ENCODE results near the gene STK17B. TPM values are rescaled to one million over a fixed set of nuclear protein-coding genes. Genes with fewer than 3 reads are reported as not detected.

Gene STK17B
- total and polyA plus RNA-seq, 2 donors (not counting 1 experiment from before 2014, with no cell fraction given) = 39.0 to 43.1 TPM

DNA sequence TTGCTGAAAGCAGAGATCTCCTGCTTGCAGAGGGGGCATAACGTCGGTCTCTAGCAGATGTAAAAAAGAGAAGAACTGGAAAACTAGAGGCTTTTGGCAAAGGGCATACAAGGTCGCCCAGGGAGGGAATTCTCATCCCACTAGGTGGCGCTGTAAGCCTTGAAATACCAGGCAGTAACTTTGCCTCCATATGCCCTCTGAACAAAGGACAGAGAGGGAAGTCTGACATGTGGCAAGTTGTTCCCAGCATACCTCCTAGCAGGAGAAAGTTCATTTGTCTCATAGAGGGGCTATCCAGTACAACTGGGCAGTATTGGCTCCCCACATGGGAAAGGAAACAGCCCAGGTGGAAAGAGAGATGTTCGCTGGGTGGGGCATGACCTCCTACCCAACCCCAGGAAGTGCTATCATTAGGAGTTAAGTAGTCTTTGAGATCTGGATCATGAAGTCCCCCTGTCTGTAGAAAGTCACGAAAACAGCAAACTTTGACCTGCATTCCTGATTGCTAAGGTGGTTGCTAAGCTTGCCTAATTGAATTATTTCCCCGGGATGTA is 39.9 kb downstream of the STK17B start:
- Histone ChIP-seq H3K9me3 (ENCODE audit: control insufficient read depth, insufficient read depth, low read depth, low read length) (no peaks in the 10 kb centered on the region), H2AFZ (ENCODE audit: low read length) (no peak overlapping the region), H3K36me3 (ENCODE audit: control insufficient read depth, insufficient read depth, low read length) (peaks cover 2% of the 10 kb centered on the region), H3K4me1 (ENCODE audit: control insufficient read depth, extremely low read depth, insufficient read depth, low read length) (no peaks in the 10 kb centered on the region), H3K4me3 (replicated peaks in 1 of 4; ENCODE audit: control extremely low read depth in 1 of 4, insufficient read depth in 1 of 4, low read depth in 3 of 4, low read length in 4 of 4) (no peak overlapping the region), H3K27ac (ENCODE audit: insufficient read depth, low read length) (no peak overlapping the region), H3K79me2 (ENCODE audit: control insufficient read depth, insufficient read depth, low read length) (no peaks in the 10 kb centered on the region), H3K27me3 (ENCODE audit: control insufficient read depth, insufficient read depth, low read length) (no peaks in the 10 kb centered on the region), H3K9ac (ENCODE audit: insufficient read depth, low read length) (no peak overlapping the region), H4K20me1 (ENCODE audit: control insufficient read depth, extremely low read depth, insufficient read depth, low read length) (no peaks in the 10 kb centered on the region), H3K4me2 (ENCODE audit: extremely low read depth, insufficient read depth, low read length) (no peak overlapping the region)
- DNase-seq (ENCODE audit: low read depth in 2 of 2) = peak; percentile 25 to 32
- TF ChIP-seq EZH2 (IDR thresholded peaks at IDR 0.05; ENCODE audit: low read length, missing control alignments) = no peak
- TF ChIP-seq, protein P1, sequence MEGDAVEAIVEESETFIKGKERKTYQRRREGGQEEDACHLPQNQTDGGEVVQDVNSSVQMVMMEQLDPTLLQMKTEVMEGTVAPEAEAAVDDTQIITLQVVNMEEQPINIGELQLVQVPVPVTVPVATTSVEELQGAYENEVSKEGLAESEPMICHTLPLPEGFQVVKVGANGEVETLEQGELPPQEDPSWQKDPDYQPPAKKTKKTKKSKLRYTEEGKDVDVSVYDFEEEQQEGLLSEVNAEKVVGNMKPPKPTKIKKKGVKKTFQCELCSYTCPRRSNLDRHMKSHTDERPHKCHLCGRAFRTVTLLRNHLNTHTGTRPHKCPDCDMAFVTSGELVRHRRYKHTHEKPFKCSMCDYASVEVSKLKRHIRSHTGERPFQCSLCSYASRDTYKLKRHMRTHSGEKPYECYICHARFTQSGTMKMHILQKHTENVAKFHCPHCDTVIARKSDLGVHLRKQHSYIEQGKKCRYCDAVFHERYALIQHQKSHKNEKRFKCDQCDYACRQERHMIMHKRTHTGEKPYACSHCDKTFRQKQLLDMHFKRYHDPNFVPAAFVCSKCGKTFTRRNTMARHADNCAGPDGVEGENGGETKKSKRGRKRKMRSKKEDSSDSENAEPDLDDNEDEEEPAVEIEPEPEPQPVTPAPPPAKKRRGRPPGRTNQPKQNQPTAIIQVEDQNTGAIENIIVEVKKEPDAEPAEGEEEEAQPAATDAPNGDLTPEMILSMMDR (conservative IDR thresholded peaks at IDR 0.05 in 1 of 2, IDR thresholded peaks at IDR 0.05 in 1 of 2; ENCODE audit: low read depth in 1 of 2, low read length in 2 of 2) = peak in 1 of 2 donors; percentile 41

DNA sequence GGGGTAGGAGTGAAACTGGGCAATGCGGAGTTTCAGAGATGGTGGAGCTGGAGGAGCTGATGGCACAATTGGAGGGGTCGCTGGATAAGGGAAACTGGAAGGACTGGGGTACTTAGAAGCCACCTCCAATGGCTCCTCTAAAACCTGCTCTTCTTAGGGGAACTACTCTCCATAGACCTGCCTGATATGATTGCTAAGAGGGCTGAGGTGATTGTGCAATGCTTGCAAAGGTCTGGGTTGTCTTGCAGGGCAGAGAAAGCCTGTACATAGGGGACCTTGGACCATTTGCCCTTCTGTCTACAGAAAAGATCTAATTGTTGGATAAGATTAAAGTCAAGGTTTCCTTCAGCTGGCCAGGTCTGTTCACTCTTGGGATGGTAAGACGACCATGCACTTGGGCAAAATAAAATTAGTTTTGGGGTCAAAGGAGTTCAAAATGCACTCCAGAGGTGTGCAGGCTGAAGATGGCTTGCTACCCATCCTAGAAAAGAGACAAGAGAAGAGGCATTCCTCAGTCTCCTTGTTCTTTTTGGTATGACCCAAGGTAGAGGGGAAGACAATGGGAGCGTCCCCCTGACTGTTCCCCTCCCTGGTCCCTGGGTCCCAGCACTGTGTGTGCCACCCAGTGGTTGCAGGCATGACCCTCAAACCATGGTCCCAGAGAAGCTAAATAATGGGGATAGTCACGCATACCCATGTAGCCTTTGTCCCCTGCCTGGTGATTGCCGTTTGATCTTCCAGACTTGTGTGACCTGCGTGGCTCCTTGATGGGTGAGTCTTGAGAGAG is 41.1 kb downstream of the STK17B start:
- no peaks in the 10 kb centered on the region for H3K4me1 ChIP-seq (ENCODE audit: control insufficient read depth, extremely low read depth, insufficient read depth, low read length)
- H3K9ac ChIP-seq (ENCODE audit: insufficient read depth, low read length) = no peak overlapping the region
- no peak overlapping the region for H3K4me3 ChIP-seq (replicated peaks in 1 of 4; ENCODE audit: control extremely low read depth in 1 of 4, insufficient read depth in 1 of 4, low read depth in 3 of 4, low read length in 4 of 4)
- no peak overlapping the region for H3K4me2 ChIP-seq (ENCODE audit: extremely low read depth, insufficient read depth, low read length)
- peaks cover 2% of the 10 kb centered on the region for H3K36me3 ChIP-seq (ENCODE audit: control insufficient read depth, insufficient read depth, low read length)
- H2AFZ ChIP-seq (ENCODE audit: low read length) = no peak overlapping the region
- DNase-seq (ENCODE audit: low read depth in 2 of 2) = no peak
- no peak overlapping the region for H3K27ac ChIP-seq (ENCODE audit: insufficient read depth, low read length)
- no peaks in the 10 kb centered on the region for H3K27me3 ChIP-seq (ENCODE audit: control insufficient read depth, insufficient read depth, low read length)
- no peaks in the 10 kb centered on the region for H4K20me1 ChIP-seq (ENCODE audit: control insufficient read depth, extremely low read depth, insufficient read depth, low read length)
- TF ChIP-seq EZH2 (IDR thresholded peaks at IDR 0.05; ENCODE audit: low read length, missing control alignments) = no peak
- TF ChIP-seq, protein P1 (conservative IDR thresholded peaks at IDR 0.05 in 1 of 2, IDR thresholded peaks at IDR 0.05 in 1 of 2; ENCODE audit: low read depth in 1 of 2, low read length in 2 of 2) = no peak
- H3K9me3 ChIP-seq (ENCODE audit: control insufficient read depth, insufficient read depth, low read depth, low read length) = no peaks in the 10 kb centered on the region
- H3K79me2 ChIP-seq (ENCODE audit: control insufficient read depth, insufficient read depth, low read length) = no peaks in the 10 kb centered on the region

DNA sequence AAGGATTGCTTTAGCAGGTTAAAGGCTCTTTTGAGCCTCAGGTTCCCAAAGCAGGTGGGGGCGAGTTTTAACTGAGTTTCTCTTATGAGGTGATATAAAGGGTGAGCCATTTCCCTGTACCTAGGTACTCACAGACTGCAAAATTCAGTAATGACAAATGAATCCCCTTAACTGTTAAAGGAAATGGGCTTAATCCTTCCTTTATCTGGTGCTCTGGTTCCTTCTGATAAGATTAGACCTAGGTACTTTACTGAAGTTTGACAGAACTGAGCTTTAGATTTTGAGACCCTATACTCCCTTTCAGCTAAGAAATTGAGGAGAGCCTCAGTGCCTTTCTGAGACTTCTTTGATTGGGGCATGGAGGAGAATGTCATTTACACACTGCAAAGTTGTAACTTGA is 42.6 kb downstream of the STK17B start:
- Histone ChIP-seq H2AFZ (ENCODE audit: low read length) (no peak overlapping the region), H3K27me3 (ENCODE audit: control insufficient read depth, insufficient read depth, low read length) (no peaks in the 10 kb centered on the region), H4K20me1 (ENCODE audit: control insufficient read depth, extremely low read depth, insufficient read depth, low read length) (no peaks in the 10 kb centered on the region), H3K4me3 (replicated peaks in 1 of 4; ENCODE audit: control extremely low read depth in 1 of 4, insufficient read depth in 1 of 4, low read depth in 3 of 4, low read length in 4 of 4) (no peak overlapping the region), H3K4me1 (ENCODE audit: control insufficient read depth, extremely low read depth, insufficient read depth, low read length) (peaks cover 4% of the 10 kb centered on the region), H3K4me2 (ENCODE audit: extremely low read depth, insufficient read depth, low read length) (no peak overlapping the region), H3K9ac (ENCODE audit: insufficient read depth, low read length) (no peak overlapping the region), H3K27ac (ENCODE audit: insufficient read depth, low read length) (no peak overlapping the region), H3K36me3 (ENCODE audit: control insufficient read depth, insufficient read depth, low read length) (peaks cover 2% of the 10 kb centered on the region), H3K9me3 (ENCODE audit: control insufficient read depth, insufficient read depth, low read depth, low read length) (no peaks in the 10 kb centered on the region), H3K79me2 (ENCODE audit: control insufficient read depth, insufficient read depth, low read length) (no peaks in the 10 kb centered on the region)
- no peak for DNase-seq (ENCODE audit: low read depth in 2 of 2)
- TF ChIP-seq, protein P1 (conservative IDR thresholded peaks at IDR 0.05 in 1 of 2, IDR thresholded peaks at IDR 0.05 in 1 of 2; ENCODE audit: low read depth in 1 of 2, low read length in 2 of 2) = no peak
- no peak for TF ChIP-seq EZH2 (IDR thresholded peaks at IDR 0.05; ENCODE audit: low read length, missing control alignments)

Data from fibroblast of lung (primary cell).